Small intestine (tissue), 7 donors: Measurements from ENCODE around the gene ZSCAN5C. TPM values are rescaled to one million over a fixed set of nuclear protein-coding genes. Genes with fewer than 3 reads are reported as not detected.
"Not testable (repeated sequence)": the region's sequence is repeated elsewhere in the genome, so short reads cannot be mapped to it uniquely, and the experiment has no call there.

Experiments
- DNase-seq, 2 donors: peaks; one replicate each; pipeline versions ENCODE4 v3.0.0 to v3.0.0-alpha.2; 2013
- FAIRE-seq: peaks from 2 replicates; lab custom pipeline; 2012; peaks lifted over from hg19 to GRCh38; lab: Jason Lieb, UNC
- H3K27ac ChIP-seq, 3 donors: one replicate each; pipeline ENCODE4 v1.5.1; 2013; ENCODE audit warnings: low read length in 2 of 3, mild to moderate bottlenecking in 2 of 3, control low read depth in 1 of 3, inconsistent platforms in 1 of 3, low read depth in 1 of 3, moderate library complexity in 1 of 3
- H3K27me3 ChIP-seq, 3 donors: one replicate each; pipeline ENCODE4 v1.6.1; 2013; ENCODE audit warnings: low read length in 3 of 3, inconsistent platforms in 1 of 3; ENCODE audit not compliant: control insufficient read depth in 3 of 3, insufficient read depth in 3 of 3
- H3K36me3 ChIP-seq, 3 donors: one replicate each; pipeline ENCODE4 v1.6.1; 2013; ENCODE audit warnings: low read length in 3 of 3, inconsistent platforms in 1 of 3, low read depth in 1 of 3, mild to moderate bottlenecking in 1 of 3, moderate library complexity in 1 of 3; ENCODE audit not compliant: control insufficient read depth in 3 of 3, insufficient read depth in 2 of 3
- H3K4me1 ChIP-seq, 3 donors: one replicate each; pipeline ENCODE4 v1.6.1; 2013; ENCODE audit warnings: low read length in 2 of 3, inconsistent platforms in 1 of 3, low read depth in 1 of 3, mild to moderate bottlenecking in 1 of 3, moderate library complexity in 1 of 3; ENCODE audit not compliant: control insufficient read depth in 3 of 3, insufficient read depth in 2 of 3
- H3K4me3 ChIP-seq, 3 donors: one replicate each; pipeline ENCODE4 v1.5.1; 2013; ENCODE audit warnings: low read length in 3 of 3, control low read depth in 1 of 3, inconsistent platforms in 1 of 3, low read depth in 1 of 3, mild to moderate bottlenecking in 1 of 3, moderate library complexity in 1 of 3
- H3K9me3 ChIP-seq, 2 donors: one replicate each; pipeline ENCODE4 v1.6.1; 2013; ENCODE audit warnings: low read depth in 1 of 2, low read length in 1 of 2; ENCODE audit not compliant: control insufficient read depth in 2 of 2, insufficient read depth in 1 of 2
- WGBS, 3 donors: extraction: QIAGEN DNeasy Blood & Tissue Kit; methylation state at CpG; one replicate each; pipeline ENCODE4 v1.1.7; 2013; 5-methylcytosine and 5-hydroxymethylcytosine counted together
- polyA plus RNA-seq, 4 donors: library from polyadenylated mRNA; stranded (reverse) in 3 of 4; unstranded in 1 of 4; fragments of 200-250 nt in 3 of 4; fragments of 120-200 nt in 1 of 4; gene quantifications; one replicate each; pipeline versions ENCODE4 v1.2.1 to v1.2.3, GENCODE V29; 2013
- donor health status: healthy with polysubstance abuse.
- donor health status: control.
- donor health status: control.
- donor health status: Bipolar disorder and iron deficiency.
- donor health status: healthy.

The ZSCAN5C gene
- polyA plus RNA-seq, 4 donors: not detected

GRCh38 chr19:56197646-56198045 is 4.4 kb upstream of the ZSCAN5C start, which contains the start of gene ZSCAN5B:
TSS of gene ZSCAN5B (minus strand) at chr19:56197783. CDS start at chr19:56193052, 4,731 bp downstream.
- not testable (repeated sequence) for FAIRE-seq, H3K4me3 ChIP-seq, DNase-seq, H3K27ac ChIP-seq, H3K27me3 ChIP-seq, H3K36me3 ChIP-seq, H3K4me1 ChIP-seq, H3K9me3 ChIP-seq
- whole genome bisulfite sequencing, 3 donors: 88 to 92% (median 91%) methylated on average over 22 to 23 of the region's 23 CpGs

GRCh38 chr19:56199687-56200086 is 2.4 kb upstream of the ZSCAN5C start:
- no peak for FAIRE-seq
- H3K4me3 ChIP-seq: no peak overlapping the region
- no peaks in the 10 kb centered on the region for H3K36me3 ChIP-seq
- no peaks in the 10 kb centered on the region for H3K27me3 ChIP-seq
- WGBS, 3 donors: 44 to 70% (median 45%) methylated on average over 7 of the region's 7 CpGs
- no peaks in the 10 kb centered on the region for H3K9me3 ChIP-seq
- DNase-seq: no peak
- H3K4me1 ChIP-seq: no peaks in the 10 kb centered on the region
- H3K27ac ChIP-seq: no peak overlapping the region

- H3K4me3 ChIP-seq, H3K9me3 ChIP-seq, DNase-seq, H3K4me1 ChIP-seq, FAIRE-seq, H3K27me3 ChIP-seq, H3K36me3 ChIP-seq, H3K27ac ChIP-seq: not testable (repeated sequence)
- 79 to 95% (median 89%) methylated on average over 4 to 5 of the region's 5 CpGs for WGBS, 3 donors
These were observed 5.5 kb downstream of the ZSCAN5C start for GRCh38 chr19:56207581-56207980.

- Histone ChIP-seq H3K27me3 (no peaks in the 10 kb centered on the region), H3K4me1 (no peaks in the 10 kb centered on the region), H3K4me3 (no peak overlapping the region), H3K9me3 (no peaks in the 10 kb centered on the region), H3K36me3 (no peaks in the 10 kb centered on the region), H3K27ac (no peak overlapping the region)
- DNase-seq (no peak), FAIRE-seq (no peak)
- 87 to 92% (median 90%) methylated on average over 12 of the region's 12 CpGs for WGBS, 3 donors
These were observed 7.0 kb downstream of the ZSCAN5C start for GRCh38 chr19:56209091-56209490.

- FAIRE-seq, H3K9me3 ChIP-seq, H3K27ac ChIP-seq, H3K27me3 ChIP-seq, H3K4me1 ChIP-seq, DNase-seq, H3K4me3 ChIP-seq, H3K36me3 ChIP-seq: not testable (repeated sequence)
- 84 to 90% (median 86%) methylated on average over 9 of the region's 9 CpGs for WGBS, 3 donors
These were observed 8.0 kb downstream of the ZSCAN5C start for GRCh38 chr19:56210036-56210435.

GRCh38 chr19:56211718-56212117 is 9.6 kb downstream of the ZSCAN5C start:
- Histone ChIP-seq H3K27ac (no peak overlapping the region), H3K4me1 (no peaks in the 10 kb centered on the region), H3K27me3 (no peaks in the 10 kb centered on the region), H3K9me3 (no peaks in the 10 kb centered on the region), H3K4me3 (no peak overlapping the region), H3K36me3 (no peaks in the 10 kb centered on the region)
- no peak for DNase-seq
- 61 to 67% (median 67%) methylated on average over 4 of the region's 4 CpGs for WGBS, 3 donors
- no peak for FAIRE-seq

GRCh38 chr19:56217039-56217949 is 15.2 kb downstream of the ZSCAN5C start:
- Histone ChIP-seq H3K4me3 (no peak overlapping the region), H3K27me3 (peaks cover 0 to 5% (median 0%) of the 10 kb centered on the region in 3 donors), H3K36me3 (no peaks in the 10 kb centered on the region), H3K9me3 (no peaks in the 10 kb centered on the region), H3K27ac (no peak overlapping the region), H3K4me1 (no peaks in the 10 kb centered on the region)
- WGBS, 3 donors: 8 to 23% (median 19%) methylated on average over 72 to 79 of the region's 79 CpGs
- DNase-seq: peak in 1 of 2 donors; percentile 15
- FAIRE-seq: no peak

GRCh38 chr19:56218961-56219360 is 16.9 kb downstream of the ZSCAN5C start:
- WGBS, 3 donors: 90 to 93% (median 90%) methylated on average over 10 of the region's 10 CpGs
- no peak overlapping the region for H3K27ac ChIP-seq
- FAIRE-seq (no peak), DNase-seq (no peak)
- H3K36me3 ChIP-seq: no peaks in the 10 kb centered on the region
- no peaks in the 10 kb centered on the region for H3K4me1 ChIP-seq
- H3K4me3 ChIP-seq: no peak overlapping the region
- no peaks in the 10 kb centered on the region for H3K9me3 ChIP-seq
- peaks cover 0 to 5% (median 0%) of the 10 kb centered on the region in 3 donors for H3K27me3 ChIP-seq
